AG09319 (cell line): Measurements from ENCODE around the gene ASTN2.

Experiments
- DNase-seq: peaks from one replicate; pipeline ENCODE4 v3.0.0-alpha.2; 2010; ENCODE audit warnings: low read depth; ENCODE audit errors: extremely low read depth
- TF ChIP-seq, protein P1 (sequence below): IDR thresholded peaks from 2 replicates; pipeline ENCODE4 v1.5.1; 2011; ENCODE audit warnings: low read depth, mild to moderate bottlenecking, inconsistent platforms, low read length, moderate library complexity

ASTN2 gene

DNA sequence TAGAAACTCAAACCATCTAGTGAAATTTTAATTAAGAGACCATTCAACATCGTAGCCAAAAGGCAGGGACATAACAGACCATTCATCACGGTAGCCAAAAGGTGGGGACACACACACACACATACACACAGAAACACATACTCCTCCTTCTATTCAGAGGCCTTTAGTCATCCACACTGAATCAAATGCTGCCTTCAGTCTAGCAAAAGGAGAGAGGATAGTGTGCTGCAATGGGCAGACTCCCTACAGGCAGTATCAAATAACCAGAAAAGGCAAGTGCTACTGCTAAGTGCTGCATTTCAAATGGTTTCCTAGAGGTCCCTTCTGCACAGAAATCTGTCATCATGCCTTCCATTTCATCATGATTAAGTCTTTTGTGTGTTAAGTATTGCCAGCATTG lies 423.8 kb downstream of the ASTN2 start:
- no peak for DNase-seq
- TF ChIP-seq, protein P1, sequence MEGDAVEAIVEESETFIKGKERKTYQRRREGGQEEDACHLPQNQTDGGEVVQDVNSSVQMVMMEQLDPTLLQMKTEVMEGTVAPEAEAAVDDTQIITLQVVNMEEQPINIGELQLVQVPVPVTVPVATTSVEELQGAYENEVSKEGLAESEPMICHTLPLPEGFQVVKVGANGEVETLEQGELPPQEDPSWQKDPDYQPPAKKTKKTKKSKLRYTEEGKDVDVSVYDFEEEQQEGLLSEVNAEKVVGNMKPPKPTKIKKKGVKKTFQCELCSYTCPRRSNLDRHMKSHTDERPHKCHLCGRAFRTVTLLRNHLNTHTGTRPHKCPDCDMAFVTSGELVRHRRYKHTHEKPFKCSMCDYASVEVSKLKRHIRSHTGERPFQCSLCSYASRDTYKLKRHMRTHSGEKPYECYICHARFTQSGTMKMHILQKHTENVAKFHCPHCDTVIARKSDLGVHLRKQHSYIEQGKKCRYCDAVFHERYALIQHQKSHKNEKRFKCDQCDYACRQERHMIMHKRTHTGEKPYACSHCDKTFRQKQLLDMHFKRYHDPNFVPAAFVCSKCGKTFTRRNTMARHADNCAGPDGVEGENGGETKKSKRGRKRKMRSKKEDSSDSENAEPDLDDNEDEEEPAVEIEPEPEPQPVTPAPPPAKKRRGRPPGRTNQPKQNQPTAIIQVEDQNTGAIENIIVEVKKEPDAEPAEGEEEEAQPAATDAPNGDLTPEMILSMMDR: no peak

DNA sequence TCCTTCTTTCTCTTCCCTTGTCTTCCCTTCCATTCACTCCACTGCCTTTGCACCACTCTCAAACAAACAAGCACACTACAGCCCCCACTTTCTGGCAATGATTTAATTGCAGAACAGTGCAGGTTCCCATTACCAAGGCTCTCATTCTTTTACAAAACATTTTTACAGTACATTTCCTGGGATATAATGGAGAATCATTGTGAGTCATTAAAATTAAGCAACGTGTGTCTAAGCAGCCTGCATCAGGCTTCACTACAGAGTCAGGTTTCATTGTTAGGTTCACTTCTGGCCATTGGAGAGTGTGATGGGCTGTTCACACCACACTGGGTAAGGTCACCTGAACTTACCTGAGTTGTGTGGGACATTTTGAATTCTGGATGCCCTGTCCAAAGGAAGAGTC lies 424.3 kb downstream of the ASTN2 start:
- no peak for DNase-seq

DNA sequence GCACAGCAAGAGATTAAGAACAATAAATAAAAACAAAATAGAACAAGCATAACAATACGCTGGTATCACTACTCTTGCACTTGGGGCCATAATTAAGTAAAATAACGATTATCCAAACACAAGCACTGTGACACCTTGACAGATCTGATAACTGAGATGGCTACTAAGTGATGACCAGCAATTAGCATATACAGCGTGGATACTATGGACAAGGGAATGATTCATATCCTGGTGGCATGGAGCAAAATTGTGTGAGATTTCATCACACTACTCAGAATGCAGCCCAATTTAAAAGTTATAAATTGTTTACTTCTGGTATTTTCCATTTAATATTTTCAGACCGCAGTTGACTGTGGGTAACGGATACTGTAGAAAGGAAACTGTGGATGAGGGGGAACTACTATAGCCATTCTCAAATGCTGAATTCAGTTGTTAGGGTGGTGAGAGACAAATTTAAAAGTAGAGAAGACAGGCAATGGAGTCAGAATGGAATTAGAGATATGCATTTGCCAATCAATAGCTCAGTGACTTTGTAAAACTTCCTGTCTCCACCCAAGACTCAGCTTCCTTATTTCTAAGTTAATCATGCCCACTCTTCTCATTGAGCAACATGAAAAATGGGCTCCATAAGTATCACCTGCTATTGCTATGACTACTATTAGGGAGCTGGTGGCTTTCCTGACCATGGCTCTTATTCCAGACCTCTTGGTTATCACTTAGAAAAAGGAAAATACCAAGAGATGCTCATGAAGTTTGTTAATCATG lies 427.0 kb downstream of the ASTN2 start:
- TF ChIP-seq, protein P1: no peak
- DNase-seq: no peak

More for the DNA sequence above, 424.3 kb downstream of the ASTN2 start:
- TF ChIP-seq, protein P1: no peak

DNA sequence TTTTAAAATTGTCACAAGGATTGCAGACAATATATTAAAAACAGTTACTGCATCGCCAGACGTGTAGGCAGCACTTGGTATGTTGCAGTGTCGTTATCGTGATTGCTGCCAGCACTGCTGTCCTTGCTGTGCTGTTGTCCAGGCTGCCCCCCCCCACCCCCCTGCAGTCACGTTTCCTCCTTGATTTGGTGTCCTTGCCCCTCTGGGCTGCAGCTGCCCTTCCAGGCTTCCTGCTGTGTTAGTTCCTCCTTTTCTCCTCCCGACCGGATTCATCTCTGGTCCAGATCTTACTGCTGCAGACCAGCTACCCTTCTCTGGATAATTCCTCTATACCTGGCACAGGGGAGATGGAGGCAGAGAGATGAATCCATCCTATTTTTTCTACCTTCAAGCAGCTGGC lies 428.8 kb downstream of the ASTN2 start:
- TF ChIP-seq, protein P1: no peak
- no peak for DNase-seq

DNA sequence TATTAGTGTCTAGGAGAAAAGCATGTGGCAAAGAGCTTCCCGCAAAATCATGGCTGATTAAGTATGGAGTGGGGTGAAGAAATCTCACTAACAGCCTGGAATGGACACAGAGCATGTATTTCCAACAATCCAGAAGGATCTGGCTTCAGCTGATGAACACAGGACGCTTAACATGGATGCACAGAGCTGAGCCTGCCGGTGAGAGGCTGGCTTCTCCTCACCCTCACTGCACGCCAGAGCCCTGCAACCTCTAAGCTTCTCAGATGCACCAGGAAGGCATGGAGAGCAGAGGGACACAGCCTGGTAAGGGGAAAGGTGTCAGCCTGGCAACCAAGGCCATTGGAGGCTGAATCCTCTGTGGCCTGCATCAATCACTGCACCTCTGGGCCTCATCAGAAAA lies 429.3 kb downstream of the ASTN2 start:
- TF ChIP-seq, protein P1: no peak
- no peak for DNase-seq

DNA sequence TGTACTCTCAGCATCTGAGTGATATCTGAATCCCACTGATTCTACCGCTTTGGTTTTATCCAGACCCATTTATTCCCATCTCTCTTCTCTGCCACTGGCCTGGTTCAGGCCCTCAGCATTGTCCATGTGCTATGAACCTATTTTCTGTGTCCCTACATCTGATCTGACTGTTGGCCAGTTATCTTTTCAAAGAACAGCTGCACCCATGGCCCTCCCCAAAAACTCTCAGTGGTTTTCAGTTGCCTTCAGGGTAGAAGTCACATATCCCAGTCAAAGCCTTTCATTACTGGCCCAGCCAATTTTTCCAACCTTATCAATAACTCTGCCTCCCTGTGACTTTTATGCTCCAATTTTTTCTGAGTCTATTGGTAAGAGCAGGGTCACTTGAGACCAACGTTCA lies 430.7 kb downstream of the ASTN2 start:
- TF ChIP-seq, protein P1: no peak
- no peak for DNase-seq

DNA sequence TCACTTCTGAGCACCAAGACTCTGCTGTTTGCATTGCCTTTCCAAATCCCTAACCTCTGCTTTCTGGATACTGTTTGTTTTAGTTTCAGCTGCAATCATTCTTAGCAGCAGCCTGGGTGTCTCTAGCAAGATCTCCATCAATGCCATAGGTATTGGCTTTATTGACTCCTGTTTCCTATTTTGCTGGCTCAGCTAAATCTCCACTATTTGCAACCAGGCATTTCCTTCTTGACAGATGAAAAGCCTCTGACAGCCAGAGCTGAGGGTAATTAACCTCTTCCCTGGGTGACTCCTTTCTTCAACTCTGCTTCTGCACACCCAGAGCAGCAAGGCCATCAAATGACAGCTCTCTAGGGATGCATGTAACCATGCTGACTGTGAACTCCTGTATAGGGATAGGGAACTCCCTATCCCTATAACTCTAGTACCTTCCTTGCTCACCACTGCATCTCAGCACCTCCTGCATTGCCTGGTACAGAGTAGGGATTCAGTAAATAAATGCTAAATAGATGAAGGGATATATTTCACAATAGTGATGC lies 434.2 kb downstream of the ASTN2 start:
- DNase-seq: no peak
- TF ChIP-seq, protein P1: no peak
